NCI-H1105 (cell line): ENCODE measurements around the gene KCNIP4.

Source experiments
- DNase-seq: peaks from one replicate; lab custom pipeline; 2025; lab: John Stamatoyannopoulos, UW

KCNIP4 gene

GRCh38 chr4:21901281-21901680 lies 47.3 kb downstream of the KCNIP4 start:
- DNase-seq = no peak

GRCh38 chr4:21900211-21900610 lies 48.4 kb downstream of the KCNIP4 start:
- DNase-seq = no peak

GRCh38 chr4:21898101-21898500 lies 50.5 kb downstream of the KCNIP4 start:
- no peak for DNase-seq

GRCh38 chr4:21896767-21897166 lies 51.8 kb downstream of the KCNIP4 start:
- no peak for DNase-seq

GRCh38 chr4:21893136-21893535 lies 55.4 kb downstream of the KCNIP4 start:
- DNase-seq = no peak

- no peak for DNase-seq
Measured at GRCh38 chr4:21890231-21890630, 58.3 kb downstream of the KCNIP4 start.

- DNase-seq = no peak
Measured at GRCh38 chr4:21888195-21888976, 60.2 kb downstream of the KCNIP4 start.

GRCh38 chr4:21887481-21887880 lies 61.1 kb downstream of the KCNIP4 start:
- DNase-seq = no peak

GRCh38 chr4:21885770-21886169 lies 62.8 kb downstream of the KCNIP4 start:
- DNase-seq = no peak

GRCh38 chr4:21885241-21885640 lies 63.3 kb downstream of the KCNIP4 start:
- no peak for DNase-seq

- DNase-seq = no peak
Measured at GRCh38 chr4:21884615-21885014, 64.0 kb downstream of the KCNIP4 start.

- no peak for DNase-seq
Measured at GRCh38 chr4:21882051-21882839, 66.3 kb downstream of the KCNIP4 start.

GRCh38 chr4:21879187-21879586 lies 69.4 kb downstream of the KCNIP4 start:
- DNase-seq = no peak

GRCh38 chr4:21876711-21877110 lies 71.9 kb downstream of the KCNIP4 start:
- no peak for DNase-seq

GRCh38 chr4:21873145-21873544 lies 75.4 kb downstream of the KCNIP4 start:
- no peak for DNase-seq

GRCh38 chr4:21872101-21872500 lies 76.5 kb downstream of the KCNIP4 start:
- DNase-seq = no peak

GRCh38 chr4:21869978-21870745 lies 78.4 kb downstream of the KCNIP4 start:
- no peak for DNase-seq

- no peak for DNase-seq
Measured at GRCh38 chr4:21864686-21865085, 83.9 kb downstream of the KCNIP4 start.

GRCh38 chr4:21862917-21863316 lies 85.7 kb downstream of the KCNIP4 start:
- no peak for DNase-seq

- DNase-seq = no peak
Measured at GRCh38 chr4:21858971-21859370, 89.6 kb downstream of the KCNIP4 start.

GRCh38 chr4:21856754-21857153 lies 91.8 kb downstream of the KCNIP4 start:
- DNase-seq = no peak

GRCh38 chr4:21856301-21856700 lies 92.3 kb downstream of the KCNIP4 start:
- no peak for DNase-seq

GRCh38 chr4:21849077-21849476 lies 99.5 kb downstream of the KCNIP4 start:
- no peak for DNase-seq
